NCI-H460 (cell line): ENCODE measurements around the gene TBX4. TPM values are rescaled to one million over a fixed set of nuclear protein-coding genes. Genes with fewer than 3 reads are reported as not detected.

ENCODE experiments used
- DNase-seq: peaks from one replicate; pipeline ENCODE4 v3.0.0-alpha.2; 2016; ENCODE audit warnings: low read depth; ENCODE audit errors: extremely low read depth
- total RNA-seq: library from RNA; depleted of rRNA; stranded (reverse); fragments of >200 nt; shearing (Covaris generic); gene quantifications from 2 replicates; pipeline ENCODE4 v1.2.3, GENCODE V29; 2014

The TBX4 gene
- total RNA-seq, 1 experiment from 2014 or later: 0.07 TPM

DNA sequence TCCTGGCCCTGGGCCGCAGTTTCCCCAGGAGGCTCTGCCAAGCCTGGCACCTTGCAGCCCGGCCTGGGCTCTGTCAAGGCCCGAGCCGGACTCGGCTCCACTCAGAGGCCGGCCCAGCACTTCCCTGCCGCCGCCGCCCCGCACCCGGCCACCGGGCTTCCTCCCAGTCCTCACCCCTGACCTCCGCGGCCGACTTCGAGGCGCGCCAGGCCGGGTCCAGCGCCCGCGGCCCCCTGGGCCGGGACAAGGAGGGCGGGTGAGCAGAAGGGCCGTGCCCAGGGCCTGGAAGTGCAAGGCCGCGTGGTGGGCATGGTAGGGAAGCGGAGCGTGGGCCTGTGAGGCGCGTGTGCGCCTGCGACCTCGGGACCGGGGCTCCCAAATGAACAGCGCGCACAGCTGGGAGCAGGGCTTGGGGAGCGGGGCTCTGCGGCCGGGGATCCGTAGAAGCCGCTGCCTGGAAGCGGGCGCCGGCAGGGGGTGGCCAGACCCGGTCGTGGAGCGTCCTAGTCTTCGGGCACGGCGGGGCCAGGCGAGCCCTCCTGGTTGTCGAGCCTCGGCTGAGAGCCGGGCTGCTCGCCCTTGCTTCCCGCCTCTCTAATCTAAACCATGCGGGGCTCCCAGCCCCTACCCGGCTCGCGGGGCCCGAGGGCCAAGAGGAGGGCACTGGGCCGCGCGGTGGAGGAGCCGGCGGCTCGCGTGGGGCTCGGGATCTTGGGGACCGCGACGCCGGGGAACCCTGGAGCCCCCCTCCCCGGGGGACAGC lies 503 bp upstream of the TBX4 start:
- DNase-seq: no peak

- DNase-seq: no peak
These were observed 1.6 kb downstream of the TBX4 start for GRCh38 chr17:61453566-61454380.

DNA sequence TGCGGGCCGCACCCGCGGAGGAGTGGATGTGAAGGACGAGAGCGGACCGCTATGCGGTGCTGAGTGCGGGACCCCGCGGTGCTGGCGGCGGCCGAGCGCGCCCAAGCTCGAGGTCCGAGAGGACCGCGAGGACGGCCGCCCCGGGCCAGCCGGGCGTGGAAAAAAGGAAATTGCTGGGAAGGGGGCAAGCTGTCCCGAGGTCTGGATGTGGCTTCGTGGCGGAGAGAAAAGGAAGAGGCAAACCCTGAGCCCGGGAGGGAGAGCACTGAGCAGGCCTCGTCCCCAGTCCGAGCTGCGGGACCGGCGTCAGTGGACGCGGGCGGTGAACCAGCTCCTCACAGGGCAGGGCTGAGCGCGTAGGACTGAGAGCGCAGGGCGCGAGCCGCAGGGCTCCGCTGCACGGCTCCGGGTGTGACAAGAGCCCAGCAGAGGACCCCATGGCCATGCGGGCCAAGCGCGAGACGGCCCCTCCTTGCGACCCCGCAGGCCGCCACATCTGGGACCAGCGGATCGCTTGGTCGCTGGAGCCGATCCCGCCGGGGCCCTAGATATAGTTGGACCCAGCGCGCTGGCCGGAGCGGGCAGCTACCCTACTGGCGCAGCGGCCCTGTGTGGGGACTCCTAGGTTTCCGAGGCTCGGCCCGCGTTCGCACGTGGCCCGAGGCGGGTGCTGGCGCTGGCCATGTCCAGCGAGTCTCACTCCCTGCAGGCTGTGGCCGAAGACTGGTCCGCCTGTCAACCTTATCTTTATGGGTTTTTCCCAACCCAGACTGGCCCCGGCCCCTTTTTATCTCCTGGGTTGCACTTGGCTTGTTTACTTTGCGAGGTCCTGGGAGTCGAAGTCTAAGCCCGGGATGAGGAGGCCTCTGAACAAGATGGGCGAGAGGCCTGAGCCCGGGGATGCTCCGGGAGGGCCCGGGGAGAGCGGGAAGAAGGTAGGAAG lies 2.4 kb downstream of the TBX4 start:
- no peak for DNase-seq

- DNase-seq: no peak
These were observed 3.3 kb downstream of the TBX4 start for GRCh38 chr17:61455324-61456060.

DNA sequence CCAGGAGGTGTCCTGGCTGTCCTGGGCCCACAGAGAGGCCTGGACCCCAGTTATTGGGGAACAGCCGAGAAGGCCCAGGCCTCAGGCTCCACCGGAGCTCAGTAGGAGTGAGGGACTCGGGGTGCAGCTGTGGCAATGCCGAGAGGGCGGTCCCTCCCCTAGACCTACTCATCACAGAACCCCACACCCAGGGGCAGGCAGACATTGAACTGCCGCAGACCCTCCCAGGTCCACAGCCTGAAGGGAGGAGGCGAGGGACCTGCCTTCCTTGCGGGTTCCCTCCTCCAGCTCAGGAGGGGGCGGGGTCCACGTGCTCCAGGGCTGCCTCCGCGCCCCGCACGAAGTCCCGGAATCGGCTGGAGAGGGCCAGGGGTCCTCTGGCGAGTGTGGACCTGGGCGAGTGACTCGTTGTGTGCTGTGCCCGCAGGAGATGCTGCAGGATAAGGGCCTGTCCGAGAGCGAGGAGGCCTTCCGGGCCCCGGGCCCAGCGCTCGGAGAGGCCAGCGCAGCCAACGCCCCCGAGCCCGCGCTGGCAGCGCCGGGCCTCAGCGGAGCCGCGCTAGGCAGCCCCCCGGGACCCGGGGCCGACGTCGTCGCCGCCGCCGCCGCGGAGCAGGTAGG lies 3.9 kb downstream of the TBX4 start:
- DNase-seq: no peak

DNA sequence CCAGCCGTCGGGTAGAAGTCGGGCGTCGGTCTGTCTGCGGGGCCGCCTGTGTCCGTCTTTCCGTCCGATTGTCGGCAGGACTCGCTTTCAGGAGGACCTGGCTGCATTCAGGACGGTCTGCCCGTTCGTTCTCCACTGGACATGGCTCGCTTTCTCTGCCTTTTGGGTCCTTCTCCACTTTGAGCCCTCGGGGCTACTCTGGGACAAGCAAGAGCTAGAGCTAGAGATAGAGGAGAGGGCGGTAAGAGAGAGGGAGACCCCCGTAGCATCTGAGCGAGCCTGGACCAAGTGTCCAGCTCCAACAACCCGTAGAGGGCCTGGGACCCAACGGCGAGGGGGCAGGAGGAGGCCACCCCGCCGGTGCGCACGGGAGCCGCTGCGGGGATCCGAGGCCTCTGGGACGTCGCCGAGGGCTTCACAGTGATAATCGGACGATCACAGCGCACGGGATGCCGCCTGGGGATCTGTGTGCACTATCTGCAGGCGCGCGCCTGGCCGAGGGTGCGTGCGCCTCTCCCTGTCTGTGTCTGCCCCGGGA lies 4.5 kb downstream of the TBX4 start:
- no peak for DNase-seq

DNA sequence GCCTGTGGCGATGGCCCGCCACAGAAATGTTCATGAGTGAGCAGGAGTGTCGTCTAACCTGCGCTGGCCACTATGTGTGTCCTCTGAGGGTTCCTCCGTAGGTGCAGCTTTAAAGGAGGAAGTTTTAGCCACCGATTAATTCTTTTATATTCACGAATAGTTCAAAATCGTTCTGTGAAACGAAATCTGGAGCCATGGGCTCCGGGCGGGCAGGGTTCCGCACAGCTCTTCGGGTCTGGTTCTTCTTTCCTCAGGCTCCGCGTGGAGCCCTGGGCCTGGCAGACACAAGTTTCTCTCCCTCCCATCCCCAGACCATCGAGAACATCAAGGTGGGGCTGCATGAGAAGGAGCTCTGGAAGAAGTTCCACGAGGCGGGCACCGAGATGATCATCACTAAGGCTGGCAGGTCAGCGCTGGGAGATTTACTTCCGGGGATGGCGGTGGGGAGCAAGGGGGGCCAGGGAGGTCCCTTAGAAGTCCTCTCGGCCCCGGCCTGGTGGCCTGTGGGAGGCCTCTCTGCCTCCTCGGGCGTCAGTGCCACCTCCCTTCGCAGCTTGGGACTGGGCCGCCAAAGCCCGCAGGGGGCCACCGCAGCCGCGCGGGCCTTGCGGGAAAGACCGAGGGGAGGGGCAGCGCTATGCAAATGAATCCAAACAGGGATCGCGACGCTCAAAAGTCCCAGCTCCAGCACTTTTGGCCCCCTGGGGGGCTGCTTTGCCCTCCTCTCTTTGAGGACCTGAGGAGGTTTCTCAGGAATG lies 5.2 kb downstream of the TBX4 start:
- DNase-seq: no peak

DNA sequence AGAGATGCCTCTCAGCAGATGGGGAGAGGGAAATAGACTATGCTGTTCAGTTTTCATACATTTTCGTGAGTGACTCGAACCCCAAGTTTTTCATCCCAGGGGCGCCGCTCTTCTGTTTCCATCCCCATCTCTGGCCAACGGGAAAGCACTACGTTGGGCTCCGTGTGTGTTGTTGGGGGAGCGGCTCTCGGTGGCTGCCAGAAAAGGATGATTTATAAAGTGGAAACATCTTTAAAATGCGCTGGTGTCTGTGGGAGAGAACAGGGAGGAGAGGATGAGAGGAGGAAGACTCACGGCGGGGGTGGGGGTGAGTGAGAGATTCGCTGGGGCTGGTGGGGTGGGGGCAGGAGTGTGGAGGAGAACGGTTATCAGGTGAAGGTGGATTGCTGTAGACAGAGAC lies 5.8 kb downstream of the TBX4 start:
- DNase-seq: no peak

- DNase-seq: no peak
These were observed 6.4 kb downstream of the TBX4 start for GRCh38 chr17:61458421-61459141.

GRCh38 chr17:61459142-61459809 lies 7.1 kb downstream of the TBX4 start:
- no peak for DNase-seq

GRCh38 chr17:61459939-61460718 lies 7.9 kb downstream of the TBX4 start:
- DNase-seq: no peak

DNA sequence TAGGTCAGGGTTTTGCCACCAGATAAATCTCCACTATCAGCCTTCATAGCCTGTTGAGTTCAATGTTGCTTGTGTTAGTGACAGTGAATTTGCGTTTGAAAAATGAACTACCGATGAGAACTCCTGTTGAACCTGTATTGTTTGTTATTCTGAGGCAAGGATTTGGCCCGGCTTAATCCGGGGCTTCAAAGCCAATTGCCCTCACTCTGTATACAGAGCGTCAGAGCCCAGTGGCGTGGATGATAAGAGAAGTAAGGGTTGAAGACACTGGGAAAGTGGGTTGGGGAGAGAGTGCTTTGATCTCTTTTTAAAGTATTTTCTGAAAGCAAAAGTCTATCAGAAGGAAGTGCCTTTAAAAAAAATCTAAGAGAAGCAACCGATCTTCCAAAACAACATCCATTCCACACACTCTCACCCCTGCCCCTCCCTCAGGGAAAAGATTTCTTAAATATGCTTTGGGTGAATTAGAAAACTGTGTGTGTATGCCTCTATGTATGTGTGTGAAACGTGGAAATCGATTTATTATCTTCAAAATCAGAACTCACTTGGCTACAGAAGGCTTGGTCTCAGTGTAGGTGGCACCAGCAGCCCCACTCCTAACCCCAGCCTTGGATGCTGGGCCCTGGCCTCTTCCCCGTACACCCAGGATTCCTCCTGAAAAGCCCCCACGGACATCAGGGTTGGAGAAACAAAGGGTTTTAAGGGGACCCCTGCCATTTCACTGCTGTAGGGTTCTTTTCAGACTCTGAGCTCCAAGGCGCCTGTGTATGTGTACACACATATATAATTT lies 8.8 kb downstream of the TBX4 start:
- no peak for DNase-seq

DNA sequence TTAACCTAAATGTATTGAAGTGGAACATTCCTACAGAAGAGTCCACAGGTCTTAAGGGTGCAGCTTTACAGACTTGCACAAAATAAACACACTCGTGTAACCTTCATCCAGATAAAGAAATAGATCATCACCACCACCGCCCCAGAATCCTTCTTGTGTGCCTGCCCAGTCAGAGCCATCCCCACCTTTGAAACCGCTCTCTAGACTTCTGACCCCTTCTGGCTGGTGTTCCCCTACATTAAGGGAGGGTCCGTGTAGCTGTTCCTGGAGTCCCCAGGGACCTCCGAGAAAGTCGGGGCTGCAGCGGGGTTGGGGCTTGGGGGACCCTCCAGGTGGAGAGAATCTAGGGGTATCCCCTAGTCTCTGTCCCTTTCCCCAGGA lies 9.4 kb downstream of the TBX4 start:
- no peak for DNase-seq

DNA sequence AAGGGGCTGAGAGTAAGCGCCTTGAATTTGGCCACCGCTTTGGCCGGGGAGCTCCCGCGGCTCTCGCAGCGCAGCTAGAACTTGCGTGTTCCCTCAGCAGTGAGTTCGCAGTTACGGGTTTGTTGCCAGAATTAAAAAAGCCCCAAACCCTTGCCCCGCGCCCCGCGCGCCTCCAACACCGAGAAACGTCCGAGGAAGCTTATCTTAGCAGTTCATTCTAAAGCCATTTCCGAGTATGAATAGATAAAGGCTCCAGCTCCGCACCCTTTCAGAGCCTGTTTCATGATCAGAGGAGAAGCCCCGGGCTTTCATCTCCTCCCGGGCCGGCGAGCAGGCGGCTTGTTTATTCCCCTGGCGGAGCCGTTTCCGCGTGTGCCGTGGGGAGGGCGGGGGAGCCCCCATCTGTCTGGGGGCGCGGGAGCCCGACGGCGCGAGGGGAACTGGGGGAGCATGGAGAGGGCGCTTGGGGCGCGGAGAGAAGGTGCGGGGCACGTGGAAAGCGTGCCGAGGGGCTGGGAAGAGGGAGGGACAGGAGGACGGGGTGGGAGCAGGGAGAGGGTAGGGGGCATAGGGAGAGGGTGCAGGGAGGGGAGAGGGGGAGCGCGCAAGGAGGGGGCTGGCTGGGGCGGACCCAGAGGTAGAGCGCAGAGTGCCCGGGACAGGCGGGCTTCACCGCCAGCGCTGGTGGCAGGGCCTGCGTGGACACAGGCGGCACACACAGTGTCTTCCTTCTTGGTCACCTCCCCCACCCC lies 9.9 kb downstream of the TBX4 start:
- DNase-seq: no peak

DNA sequence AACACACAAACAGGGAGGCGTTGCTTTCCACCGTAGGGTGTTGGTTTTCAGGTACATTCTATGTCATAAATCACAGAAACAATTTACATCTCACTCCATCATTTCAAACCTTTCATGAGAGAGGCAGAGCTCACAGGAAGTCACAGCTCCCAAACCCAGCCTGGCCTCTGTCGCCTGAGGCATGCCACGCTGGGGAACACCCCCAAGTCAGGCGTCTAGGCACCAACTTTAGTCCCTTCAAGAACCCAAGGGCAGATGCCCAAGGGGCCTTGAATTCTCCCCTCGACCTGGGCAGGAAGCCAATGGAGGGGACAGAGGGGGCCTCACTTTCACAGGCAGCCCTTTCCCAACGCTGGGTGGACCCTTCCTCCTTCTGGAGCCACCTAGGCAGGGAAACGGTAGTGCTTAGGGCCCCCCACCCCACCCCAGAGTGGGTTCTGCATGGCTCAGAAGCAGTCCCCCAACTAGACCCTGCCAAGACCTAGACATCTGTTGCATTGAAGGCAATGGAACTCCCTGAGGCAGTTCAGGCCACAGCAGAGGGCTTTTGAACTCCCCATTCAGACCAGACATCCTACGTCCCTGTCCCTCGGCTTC lies 10.6 kb downstream of the TBX4 start:
- DNase-seq: no peak
